Amniotic epithelial cell (primary cell): ENCODE data around the gene TNIK.

ENCODE experiments used
- DNase-seq: peaks from one replicate; pipeline ENCODE4 v3.0.0-alpha.2; 2010; ENCODE audit warnings: low read depth

TNIK gene

GRCh38 chr3:171163101-171164066 is 296.8 kb downstream of the TNIK start:
- DNase-seq = no peak

DNA sequence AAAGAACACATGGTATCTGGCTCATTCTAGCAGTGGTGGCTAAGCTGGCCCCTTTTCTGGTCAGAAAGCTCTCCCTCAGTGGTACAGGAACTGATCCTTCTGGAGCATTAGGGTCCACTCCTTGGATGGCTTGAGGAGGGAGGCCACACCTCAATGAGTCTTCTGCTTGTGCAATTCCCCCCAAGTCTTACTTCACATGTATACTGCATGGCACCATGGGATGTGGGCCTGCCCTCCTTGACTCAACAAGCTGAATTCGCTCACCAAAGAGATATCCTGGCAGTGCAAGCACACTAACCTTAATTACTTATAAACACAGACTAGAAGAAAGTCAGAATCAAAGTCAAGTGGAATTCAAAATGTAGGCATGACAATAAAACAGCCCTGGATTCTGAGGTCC is 299.9 kb downstream of the TNIK start:
- DNase-seq = peak; percentile 67

GRCh38 chr3:171159822-171160157 is 300.4 kb downstream of the TNIK start:
- no peak for DNase-seq

DNA sequence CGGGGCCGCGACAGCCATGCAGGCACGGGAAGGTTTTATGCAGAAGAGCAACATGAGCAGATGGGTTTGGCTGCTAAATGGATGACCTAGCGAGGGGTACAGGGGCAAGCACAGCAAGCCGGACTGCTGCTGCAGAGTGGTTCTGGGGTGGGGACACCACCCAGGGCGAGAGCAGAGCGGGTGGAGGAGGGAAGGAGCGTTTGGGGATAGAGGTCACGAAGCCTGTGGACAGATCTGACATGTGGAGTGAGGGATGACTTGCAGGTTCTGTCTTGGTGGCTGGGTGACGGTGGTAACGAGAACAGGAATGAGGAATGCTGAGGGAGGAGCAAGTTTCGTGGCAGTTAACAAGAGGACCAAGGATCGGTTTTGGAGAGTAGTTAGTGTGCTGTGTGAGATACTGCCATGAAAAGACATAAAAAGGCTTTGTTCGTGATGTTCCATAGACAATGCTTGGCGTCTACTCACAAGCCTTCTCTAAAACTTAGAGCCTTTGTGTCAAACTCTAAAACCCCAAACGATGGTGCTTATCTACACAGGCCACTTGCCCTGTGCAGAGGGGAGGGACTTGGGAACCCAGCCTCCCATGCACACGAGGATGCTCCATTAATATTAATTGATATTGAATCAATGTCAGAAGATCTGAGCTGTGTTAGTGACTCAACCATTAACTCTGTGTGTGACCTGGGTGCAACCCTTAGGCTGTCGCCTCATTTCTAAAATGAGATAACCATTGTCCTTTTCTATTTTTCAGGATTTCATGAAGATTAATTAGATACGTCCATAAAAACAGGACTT is 301.0 kb downstream of the TNIK start:
- DNase-seq = no peak

DNA sequence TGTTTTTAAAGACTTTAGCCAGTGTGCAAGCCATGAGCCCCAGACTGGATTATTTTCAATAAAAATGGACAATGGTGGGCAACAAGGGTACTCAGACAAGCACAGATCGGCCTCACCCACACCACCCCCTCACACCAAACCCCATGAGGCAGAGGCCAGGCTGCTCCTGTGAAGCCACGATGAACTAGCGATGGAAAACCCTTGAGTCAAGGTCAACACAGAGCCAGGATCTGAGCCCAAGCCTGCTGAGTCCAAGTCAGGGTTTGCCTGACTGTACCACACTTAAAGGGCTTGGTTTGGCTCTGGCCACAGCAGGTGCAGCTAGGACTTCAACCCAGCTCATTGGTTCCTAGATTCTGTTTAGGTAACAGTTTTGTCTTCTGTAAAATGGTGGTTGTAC is 302.2 kb downstream of the TNIK start:
- no peak for DNase-seq

DNA sequence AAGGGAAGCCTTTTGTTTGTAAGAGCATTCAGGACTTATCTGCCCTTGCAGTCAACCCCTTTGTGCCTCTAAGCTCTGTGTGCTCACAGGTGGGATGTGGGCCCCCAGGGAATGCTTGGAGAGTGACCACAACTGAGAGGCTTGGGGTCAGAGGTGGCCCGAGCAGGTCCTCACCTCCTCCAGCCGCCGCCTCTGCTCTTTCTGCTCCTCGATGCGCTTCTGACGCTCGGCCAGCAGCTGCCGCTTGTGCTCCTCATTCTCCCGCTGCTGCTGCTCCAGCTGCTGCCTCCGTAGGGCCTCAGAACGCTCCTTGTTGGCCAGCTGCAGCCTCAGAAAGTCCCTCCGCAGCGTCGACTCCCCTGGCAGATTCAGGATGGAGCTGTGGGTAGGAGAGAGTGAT is 302.9 kb downstream of the TNIK start:
- DNase-seq = no peak

DNA sequence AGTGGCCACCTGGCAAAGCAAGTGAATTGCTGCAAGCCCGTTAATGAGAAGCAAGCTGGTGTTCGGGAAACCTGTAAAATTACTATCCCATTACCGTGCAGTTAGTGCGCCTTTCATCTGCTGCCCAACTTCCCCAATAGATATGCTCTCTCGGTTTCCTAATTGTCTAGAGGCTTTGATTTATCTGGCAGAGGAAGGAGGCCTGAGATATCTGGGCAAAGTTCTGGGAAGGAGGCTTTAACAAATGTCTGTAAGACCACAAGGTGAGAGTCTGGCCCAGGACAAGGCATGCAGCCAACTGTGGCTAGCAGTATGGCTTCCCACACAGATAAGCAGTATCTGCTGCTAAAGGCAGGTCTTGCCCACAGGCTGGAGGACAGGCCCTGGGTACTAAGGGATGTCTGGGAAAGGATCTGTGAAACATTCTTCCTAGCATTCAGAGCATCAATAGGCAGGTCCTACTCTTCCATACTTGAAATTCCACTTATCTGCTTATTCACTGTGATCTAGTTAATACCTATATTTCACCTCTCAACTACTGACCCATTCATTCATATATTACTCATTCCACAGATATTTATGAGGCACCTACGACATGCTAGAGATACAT is 303.7 kb downstream of the TNIK start:
- DNase-seq = peak; percentile 96

DNA sequence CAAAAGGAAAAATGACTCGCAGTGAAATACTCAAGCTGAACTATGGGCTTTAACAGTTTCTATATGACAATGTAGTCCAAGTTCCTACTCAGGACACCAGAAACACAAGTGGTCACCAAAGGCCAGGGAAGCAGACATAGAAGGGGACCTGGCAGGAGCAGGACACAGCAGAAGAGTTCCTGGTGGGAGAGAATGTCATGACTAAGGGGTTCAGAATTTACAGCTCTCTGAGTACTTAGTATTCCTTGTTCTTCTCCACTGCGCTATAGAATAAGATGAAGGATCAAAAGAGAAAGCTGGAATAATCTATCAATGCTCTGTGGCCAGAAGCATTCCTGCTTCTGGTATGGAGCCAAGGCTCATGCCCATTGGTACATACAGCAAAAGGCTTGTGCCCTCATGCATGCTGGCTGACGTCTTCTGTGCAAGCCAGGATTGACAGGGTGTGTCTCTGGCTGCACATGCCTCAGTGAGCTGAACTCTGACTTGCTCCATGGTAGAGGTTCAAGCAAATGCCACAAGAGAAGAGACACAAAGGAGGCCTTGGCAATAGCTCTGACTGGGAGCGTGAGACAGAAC is 305.0 kb downstream of the TNIK start:
- DNase-seq = no peak

DNA sequence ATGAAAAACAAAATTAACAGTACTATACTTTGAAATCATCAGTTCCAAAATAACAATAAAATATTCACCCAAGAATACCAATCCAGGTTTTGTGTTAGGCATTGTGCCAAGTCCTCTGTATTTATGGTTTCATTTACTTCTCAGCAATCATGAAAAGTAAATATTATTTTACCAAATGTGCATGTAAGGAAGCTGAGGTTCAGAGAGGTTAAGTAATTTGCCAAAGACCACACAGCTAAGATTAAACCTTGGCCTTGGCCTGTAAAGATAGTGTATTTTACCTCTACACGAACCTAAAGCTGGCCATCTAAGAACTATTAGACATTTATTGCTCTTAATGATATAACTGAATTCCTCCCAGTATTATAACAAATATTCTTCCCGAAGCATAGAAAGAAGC is 309.3 kb downstream of the TNIK start:
- DNase-seq = no peak

GRCh38 chr3:171149526-171150116 is 310.6 kb downstream of the TNIK start:
- no peak for DNase-seq

DNA sequence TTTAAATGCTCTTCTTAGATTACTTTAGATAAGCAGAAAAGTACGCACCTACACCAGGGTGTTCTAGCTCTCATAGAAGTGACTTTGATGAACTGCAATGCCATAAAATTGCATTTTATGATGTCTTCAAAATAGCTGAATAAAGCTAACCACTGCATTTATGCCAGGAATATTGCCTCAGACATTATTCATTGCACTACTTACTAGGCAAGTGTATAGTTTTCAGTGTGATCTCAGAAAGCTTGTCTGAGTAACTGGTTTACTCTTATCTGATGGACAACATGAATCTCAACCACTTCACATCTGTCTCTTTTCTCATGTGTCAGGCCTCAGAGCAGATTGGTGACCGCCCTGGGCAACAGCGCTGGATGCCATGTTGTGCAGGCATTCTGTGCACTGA is 314.4 kb downstream of the TNIK start:
- peak; percentile 87 for DNase-seq

GRCh38 chr3:171142985-171143384 is 317.2 kb downstream of the TNIK start:
- DNase-seq = peak; percentile 78

DNA sequence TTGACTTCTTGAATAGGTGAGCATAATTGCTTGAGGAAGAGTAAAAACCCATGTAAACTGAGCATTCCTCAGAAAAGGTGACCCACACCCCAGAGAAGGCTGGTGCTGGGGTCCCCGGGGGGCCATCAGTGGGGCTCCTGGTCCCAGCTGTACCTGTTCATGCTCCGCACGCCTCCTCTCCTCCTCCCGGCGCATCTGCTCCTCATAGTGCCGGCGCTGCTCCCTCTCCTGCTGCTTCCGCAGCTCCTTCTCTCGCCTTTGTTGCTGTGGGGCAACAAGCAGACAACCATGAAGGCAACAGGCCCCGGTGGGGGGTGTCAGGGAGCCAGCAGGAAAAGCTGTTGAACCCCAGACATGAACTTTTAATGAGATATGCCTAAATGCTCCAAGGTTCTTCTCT is 320.0 kb downstream of the TNIK start:
- DNase-seq = no peak

DNA sequence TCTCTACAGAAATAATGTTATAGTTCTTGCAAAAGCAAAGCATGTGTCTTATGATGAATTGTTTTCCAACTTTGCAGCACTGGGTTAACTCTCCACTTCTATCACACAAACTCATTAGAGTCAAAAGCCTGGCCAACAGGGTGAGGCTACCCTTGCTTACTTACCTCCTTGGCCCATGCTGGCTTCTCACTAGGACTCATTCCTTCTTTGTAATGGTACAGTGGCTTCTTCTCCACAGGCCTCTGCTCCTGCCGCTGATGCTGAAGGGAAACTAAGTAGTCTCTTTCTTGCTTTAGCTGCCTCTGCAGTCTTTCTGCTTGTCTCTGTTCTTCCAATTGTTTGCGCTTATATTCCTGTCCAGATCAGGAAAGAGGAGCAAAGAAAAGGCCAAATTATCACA is 322.2 kb downstream of the TNIK start:
- DNase-seq = no peak

DNA sequence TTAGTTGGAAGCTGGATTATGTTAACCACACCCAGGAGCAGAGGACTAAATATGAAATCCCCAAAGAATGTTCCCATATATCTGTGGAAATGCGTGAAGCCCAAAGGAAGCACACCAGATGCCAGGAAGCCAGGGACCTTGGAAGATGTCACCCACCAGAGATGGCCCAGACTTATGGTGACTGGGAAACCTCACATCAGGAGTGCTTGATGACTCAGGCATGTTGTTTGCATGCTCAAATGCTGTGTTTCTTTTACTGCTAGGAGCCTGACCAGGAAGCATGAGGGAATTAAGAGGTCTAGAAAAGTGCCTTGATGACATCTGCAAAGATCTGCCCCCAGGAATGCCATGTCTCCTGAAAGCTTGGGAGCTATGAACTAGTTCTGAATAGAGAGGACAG is 324.7 kb downstream of the TNIK start:
- peak; percentile 30 for DNase-seq

DNA sequence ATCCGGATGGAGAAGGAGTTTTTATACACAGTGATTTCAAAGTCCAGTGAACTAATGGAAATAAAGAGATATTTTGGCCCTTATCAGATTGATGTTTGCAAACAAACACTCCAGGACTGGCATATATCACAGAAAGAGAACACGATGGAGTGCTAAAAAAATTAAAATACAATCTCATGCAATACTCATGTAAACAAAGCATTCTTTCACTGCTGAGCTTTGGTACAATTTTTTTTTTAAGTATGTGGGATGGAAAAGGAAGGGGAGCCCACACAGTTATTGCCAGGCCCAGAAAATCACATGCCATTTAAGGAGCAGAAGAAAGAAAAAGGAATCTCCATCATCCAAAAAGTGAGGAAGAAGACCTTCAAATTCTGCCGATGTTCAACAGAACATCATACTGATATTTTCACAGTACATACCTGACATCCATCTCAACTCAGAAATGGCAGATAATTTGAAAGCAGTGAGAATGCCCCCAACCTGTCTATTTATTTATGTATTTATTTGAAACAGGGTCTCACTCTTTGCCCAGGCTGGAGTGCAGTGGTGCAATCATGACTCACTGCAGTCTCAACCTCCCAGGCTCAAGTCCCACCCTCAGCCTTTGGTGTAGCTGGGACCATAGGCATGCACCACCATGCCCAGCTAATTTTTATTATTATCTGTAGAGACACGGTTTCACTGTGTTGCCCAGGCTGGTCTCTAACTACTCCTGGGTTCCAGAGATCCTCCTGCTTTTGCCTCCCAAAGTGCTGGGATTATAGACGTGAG is 326.2 kb downstream of the TNIK start:
- DNase-seq = no peak

DNA sequence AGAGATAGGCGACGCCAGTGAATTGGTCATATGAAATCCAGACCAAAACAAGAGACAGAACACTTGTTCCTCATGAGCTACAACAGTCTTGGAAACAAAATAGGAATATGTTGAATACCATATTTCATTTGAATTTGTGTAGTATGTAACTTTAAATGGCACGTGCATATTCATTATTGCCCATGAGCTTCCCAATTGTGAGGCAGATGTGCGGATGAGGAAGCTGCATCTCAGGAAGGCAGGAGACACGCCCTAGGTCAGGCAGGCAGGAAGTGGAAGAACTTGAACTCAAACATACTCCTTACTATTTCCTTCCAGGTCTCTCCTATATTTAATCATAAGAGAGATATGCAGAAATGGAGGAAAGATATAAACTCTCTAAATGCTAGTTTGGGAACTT is 326.9 kb downstream of the TNIK start:
- no peak for DNase-seq

- DNase-seq = peak; percentile 79
Observed at GRCh38 chr3:171132873-171133272, 327.3 kb downstream of the TNIK start.

DNA sequence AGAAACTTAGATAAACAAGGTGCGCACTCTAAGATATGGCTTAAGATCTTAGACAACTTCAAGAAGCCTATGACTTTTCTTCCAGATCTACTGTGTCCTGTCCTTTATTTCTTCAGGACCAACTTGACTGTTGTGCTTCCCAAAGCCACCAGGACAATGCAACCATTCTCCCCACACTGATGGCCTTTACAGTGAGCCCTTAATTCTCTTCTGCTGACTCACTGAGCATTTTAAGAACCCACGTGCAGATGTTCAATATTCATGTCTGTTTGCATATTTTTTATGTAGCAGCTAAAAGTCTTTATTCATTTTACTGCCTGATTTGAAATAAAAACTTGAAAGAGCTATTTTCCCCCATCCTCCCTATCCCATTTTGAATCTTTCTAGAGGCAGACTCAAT is 330.4 kb downstream of the TNIK start:
- DNase-seq = no peak

GRCh38 chr3:171127611-171128010 is 332.6 kb downstream of the TNIK start:
- DNase-seq = no peak

DNA sequence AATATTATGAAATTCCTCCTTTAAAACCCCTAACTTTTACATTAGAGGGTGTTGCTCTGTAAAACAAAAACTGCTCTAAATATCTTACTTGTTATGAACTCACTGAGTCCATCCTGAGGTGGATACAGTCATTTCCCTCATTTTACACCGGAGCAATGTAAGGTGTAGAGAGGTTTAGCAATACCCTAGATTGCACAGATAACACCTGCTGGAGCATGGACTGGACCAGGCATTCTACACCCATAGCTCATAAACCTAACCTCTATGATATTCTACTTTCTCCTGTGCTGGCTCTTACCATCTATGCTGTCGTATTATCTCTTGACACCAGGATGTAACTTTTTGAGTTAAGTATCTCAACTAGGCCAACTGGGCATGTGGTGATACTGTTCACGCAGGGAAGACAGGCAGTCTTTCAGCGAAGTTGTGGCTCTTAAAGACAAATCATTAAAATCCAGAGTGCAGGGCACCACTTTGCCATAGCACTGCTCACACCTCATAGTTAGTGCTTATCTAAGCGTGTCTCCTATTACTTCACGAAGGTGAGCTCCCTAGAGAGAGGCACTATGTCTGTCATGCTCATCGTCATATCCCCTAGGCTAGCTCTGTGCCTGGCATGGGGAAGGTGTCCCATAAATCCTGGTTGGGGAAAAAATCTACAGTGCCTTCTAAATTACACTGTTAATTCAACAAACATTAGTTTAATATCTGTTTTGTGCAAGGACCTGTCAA is 333.6 kb downstream of the TNIK start:
- no peak for DNase-seq
